CD4-positive, alpha-beta T cell treated with Interleukin-6 at 100 ng/mL for 8 hours (primary cell): ENCODE data around the gene CNTNAP5.

Experiments
- DNase-seq: peaks from one replicate; pipeline ENCODE4 v3.0.0-alpha.2; 2020; ENCODE audit warnings: mixed read lengths, low spot score

The CNTNAP5 gene

DNA sequence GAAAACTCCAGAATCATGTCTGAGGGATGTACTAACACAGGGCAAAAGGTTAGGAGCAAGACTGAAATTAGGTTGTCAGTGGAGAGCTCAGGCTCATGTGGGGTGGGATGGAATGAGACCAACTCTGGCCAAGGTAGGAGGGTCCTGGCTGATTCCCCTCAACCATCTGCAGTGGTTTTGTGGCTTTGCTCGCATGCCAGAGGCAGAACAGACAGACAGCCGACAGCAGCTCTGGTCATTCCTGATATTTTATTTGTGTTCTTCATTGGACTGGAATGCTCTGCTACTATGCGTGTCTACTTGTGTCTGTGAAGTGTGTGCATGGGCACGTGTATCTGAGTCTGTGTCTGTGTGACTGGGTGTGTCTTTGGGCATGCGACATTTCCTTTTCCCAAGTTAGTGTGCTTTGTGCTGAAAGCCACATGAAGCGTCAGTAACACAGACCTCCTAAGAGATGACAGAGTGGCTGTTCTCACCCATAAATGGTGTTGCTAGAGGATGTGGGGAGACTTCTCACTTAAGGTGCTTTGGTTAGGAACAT lies 239.5 kb downstream of the CNTNAP5 start:
- no peak for DNase-seq

DNA sequence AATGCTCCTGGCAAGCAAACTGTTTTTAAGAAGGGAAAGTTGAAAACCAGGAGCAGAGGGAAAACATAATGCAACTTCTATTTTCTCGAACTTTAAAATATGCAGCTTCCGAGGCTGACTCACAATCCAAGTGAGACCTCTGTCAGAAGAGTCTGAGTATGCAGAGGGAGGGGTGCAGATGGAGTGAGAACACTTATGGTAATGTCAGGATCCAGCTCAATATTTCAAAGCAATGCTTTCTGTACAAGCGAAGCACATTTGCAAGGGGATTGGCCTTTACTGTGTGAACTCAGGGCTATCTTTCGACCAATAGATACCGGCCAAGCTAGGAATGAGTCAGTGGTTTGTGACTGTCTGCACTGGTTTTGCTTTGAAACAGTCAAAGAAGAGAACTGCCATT lies 242.7 kb downstream of the CNTNAP5 start:
- no peak for DNase-seq

DNA sequence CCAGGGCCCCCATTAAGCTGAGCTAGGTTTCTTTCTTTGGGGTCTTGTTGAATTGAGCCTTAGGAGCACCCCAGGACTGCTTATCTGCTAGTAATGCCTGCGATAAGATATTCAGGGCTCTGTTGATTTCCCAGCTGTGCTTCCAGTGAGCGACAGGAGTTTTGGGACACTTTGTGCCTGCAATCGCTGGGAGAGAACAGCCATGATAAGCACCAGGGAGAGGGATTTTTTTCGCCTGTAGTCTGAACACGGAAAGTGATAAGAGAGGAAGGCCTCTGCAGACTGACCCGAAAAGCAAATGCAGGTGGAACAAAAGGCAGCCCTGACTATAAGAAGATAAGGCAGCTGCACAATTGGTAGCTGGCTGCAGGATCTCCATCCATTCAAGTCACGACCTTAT lies 244.3 kb downstream of the CNTNAP5 start:
- DNase-seq: no peak

- no peak for DNase-seq
Observed at GRCh38 chr2:124272261-124272841, 247.3 kb downstream of the CNTNAP5 start.

GRCh38 chr2:124281541-124281940 lies 256.5 kb downstream of the CNTNAP5 start:
- DNase-seq: no peak

GRCh38 chr2:124283096-124283495 lies 258.0 kb downstream of the CNTNAP5 start:
- no peak for DNase-seq

DNA sequence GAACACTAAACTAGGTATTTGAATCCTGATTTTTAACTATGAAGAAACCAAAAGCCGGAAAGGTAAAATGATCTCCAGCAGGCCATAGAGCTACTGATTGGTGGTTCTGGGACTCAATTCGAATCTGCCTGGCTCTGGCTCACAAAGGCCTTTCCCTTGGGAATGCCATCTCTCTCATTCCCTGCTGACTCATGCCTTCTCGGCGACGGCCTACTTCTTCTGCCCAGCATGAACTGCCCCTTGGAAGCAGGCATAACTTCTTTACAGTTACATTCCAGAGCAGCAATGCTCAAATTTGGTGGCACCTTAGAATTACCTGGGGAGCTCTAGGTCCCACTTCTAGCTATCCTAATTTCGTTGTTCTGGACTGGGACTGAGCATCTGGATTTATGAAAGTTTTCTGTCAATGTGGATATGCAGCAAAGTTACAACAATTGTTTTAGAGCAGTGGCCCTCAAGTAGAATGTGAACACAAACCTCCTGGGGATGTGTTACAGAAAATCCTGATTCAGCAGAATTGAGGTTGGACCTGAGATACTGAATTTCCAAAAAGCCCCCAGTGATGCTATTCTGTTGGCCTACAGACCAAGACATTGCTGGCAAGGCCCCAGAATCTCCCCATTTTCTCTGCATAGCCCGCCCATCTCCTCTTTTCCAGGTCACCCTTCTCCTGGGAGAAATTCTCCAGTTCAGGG lies 261.1 kb downstream of the CNTNAP5 start:
- DNase-seq: no peak

GRCh38 chr2:124289060-124289459 lies 264.0 kb downstream of the CNTNAP5 start:
- no peak for DNase-seq

GRCh38 chr2:124289615-124290014 lies 264.5 kb downstream of the CNTNAP5 start:
- DNase-seq: no peak

DNA sequence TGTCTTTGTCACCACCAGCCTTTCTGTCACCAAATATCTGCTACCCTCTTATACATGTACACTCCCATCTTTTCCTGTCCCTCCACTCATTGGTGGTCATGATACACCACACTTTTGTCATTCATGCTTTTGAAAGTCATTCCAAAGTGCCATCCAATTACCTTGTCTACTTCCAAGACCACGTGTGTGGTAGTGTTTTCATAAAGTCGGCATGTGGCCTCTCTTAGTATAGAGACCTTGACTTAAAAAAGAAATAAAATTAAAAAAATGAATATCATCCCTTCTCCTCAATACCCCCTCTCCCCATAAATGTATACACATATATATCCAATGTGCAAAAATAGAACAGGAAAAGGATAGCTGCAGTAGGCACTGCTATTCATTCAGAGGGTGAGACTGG lies 271.4 kb downstream of the CNTNAP5 start:
- no peak for DNase-seq

- no peak for DNase-seq
Observed at GRCh38 chr2:124301915-124302314, 276.8 kb downstream of the CNTNAP5 start.

DNA sequence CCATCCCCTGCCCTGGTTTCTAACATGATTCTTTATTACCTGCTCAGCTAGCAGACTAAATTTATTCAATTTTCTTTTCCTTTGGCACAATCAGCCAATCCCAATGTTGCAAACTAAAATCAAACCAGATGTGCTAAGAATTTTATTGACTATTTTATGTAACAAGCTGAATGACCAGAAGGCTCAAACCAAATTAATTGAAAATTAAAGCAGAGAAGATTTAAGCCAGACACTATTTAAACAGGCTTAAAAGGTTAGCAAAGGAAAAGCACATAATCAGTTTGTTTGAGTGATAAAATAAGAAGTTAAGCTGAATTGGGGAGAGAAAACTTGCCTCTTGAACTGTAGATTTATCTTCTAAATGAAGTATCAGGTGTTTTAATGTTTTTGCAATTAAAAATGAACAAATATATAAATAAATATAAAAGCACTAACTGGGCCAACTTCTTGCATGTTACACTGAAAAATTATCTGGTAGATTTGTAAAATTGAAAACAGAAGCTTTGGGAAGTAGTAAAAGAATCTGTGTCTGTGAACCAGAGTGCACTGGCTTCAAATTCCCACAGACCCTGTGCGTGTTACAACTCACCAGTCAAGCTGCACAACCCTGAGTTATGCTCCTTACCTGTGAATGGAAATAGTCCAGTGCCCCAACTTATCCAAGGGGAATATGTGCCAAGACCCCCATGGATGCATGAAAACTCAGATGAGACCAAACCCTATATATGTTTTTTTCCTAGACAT lies 283.4 kb downstream of the CNTNAP5 start:
- DNase-seq: no peak

DNA sequence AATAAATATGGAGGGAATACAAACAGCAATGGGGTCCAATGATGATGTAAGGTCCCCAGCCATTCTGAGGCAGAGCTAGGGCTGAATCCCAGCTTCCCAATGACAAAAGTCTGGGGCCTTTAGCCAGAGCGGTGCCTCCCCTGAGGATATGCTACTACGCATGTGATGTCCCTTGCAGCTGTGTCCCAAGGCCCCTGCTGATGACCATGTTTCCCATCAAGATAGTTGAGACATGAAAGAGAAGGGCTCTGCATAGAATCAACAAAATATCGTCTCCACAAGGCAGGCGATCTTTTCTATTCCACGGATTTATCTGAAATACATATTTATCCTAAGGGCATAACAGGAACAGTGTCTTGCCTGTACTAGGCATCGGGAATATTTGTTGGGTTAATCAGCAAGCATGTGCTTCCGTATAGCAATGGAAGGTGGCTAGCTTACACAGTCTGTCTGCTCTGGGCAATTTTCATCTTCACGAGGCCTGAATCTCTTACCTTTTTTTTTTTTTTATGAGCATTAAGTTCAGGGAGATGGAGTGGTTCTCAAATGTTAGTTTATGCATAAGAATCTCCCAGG lies 284.6 kb downstream of the CNTNAP5 start:
- no peak for DNase-seq

- DNase-seq: no peak
Observed at GRCh38 chr2:124310671-124311070, 285.6 kb downstream of the CNTNAP5 start.

DNA sequence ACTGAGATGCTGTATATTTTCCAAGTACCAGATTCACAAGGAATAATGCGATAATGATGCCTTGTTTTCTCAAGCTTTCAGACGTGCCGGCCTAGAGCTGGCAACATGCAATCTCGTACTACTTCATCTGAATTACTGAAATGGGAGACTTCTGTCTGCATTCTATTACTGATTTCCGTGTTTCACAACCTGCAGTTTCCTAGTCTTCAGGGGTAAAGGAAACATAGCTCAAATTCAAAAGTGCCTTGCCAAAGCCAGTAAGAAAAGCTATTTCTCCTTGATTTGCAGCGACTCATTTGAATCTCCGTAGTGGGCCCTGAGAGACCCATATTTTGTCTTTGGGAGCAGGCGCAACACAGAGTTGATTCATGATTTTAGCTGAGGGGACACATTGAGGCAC lies 289.0 kb downstream of the CNTNAP5 start:
- no peak for DNase-seq

- no peak for DNase-seq
Observed at GRCh38 chr2:124315221-124315880, 290.3 kb downstream of the CNTNAP5 start.

GRCh38 chr2:124316133-124316532 lies 291.0 kb downstream of the CNTNAP5 start:
- DNase-seq: no peak

DNA sequence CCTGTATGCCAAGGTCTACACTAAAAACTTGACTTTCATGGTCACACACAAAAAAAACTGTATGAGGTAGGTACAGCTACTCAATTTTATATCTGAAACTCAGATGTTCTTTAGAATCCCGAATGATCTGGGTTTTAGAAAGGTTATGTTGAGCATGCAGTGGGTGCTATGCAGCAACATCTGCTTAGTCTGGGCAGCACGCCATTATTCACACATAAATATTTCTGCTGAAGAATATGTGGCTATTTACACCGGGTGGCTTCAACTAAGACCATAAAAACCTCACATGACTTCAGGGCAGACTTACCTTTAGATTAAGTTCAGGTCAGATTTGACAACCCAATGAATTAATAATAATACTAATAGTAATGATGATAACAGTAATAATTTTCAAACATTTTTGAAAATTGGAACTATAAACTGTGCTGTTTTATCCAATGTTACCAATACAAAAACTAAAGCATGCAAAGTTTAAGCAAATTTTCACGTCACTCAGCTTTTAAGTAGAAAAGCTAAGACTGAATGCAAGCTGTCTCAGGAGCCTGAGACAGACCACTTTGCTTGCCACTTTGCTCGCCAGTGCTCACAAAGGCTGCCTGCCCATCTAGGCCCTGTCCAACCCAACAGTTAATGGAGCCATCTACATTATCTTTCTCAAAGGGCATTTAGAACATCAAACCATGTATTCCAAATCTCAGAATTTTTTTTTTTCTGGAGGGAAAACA lies 292.0 kb downstream of the CNTNAP5 start:
- DNase-seq: no peak

DNA sequence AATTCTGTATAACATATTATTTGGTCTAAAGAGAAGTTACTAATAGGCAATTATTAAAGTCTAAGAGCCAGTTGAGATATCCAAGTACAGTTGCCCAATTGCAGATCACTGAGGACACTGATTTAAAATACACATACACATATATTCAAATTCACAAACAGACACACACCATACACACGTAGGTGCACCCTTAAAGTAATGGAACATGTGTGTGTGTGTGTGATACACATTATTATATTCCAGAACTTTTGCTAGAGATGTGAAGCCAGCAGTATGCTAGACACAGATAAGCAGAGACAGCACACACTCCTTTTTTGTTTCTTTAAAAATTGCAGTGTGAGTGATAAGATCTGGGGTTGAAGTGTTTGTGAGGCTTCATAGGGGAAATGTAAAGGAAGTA lies 292.5 kb downstream of the CNTNAP5 start:
- DNase-seq: no peak

DNA sequence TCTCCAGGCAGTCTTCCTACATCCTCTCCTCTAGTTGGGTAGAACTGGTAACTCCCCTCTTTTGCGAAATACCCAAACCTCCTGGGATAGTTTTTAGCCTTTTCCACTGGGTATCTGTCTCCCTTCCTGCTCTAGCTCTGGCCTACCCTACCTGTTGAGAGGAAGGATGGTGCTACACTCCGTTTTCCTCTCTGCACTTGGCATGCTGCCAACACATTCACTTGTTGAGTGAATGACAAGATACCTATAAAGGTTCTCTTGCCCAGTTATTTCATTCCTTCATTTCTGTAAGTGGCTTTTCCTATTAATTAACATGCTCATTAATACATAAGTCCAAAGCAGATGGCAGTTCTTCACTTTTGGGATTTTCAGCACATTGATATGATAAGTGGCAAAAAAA lies 293.8 kb downstream of the CNTNAP5 start:
- DNase-seq: no peak

- no peak for DNase-seq
Observed at GRCh38 chr2:124319577-124319976, 294.5 kb downstream of the CNTNAP5 start.
